GM19395 (cell line): ENCODE results near the gene PGAP6.
A peak's percentile ranks its signal among the peaks of the same experiment; 100 is the strongest.
"Not testable (repeated sequence)": the region's sequence is repeated elsewhere in the genome, so short reads cannot be mapped to it uniquely, and the experiment has no call there.

Experiments
- ATAC-seq: cut with Tn5 transposase; IDR thresholded peaks from one replicate; pipeline ENCODE4 v1.9.1; 2021; ENCODE audit warnings: mild to moderate bottlenecking, moderate library complexity; ENCODE audit not compliant: unreplicated experiment

PGAP6 gene

GRCh38 chr16:404971-405486 is 23.3 kb upstream of the PGAP6 start:
- no peak for ATAC-seq

GRCh38 chr16:401468-402348 is 19.9 kb upstream of the PGAP6 start, which contains the start of gene DECR2:
Gene DECR2 (plus strand): TSS chr16:401885. CDS start chr16:401964, 79 bp downstream.
- ATAC-seq = peak; percentile 55

GRCh38 chr16:400061-400591 is 18.3 kb upstream of the PGAP6 start:
- ATAC-seq = no peak

GRCh38 chr16:399340-400019 is 17.7 kb upstream of the PGAP6 start:
- no peak for ATAC-seq

GRCh38 chr16:398561-399339 is 17.0 kb upstream of the PGAP6 start:
- no peak for ATAC-seq

GRCh38 chr16:397736-398332 is 16.1 kb upstream of the PGAP6 start:
- ATAC-seq = no peak

- no peak for ATAC-seq
Measured at GRCh38 chr16:397135-397661, 15.4 kb upstream of the PGAP6 start, which contains the start of gene NME4. Gene NME4 (plus strand): TSS chr16:397199. CDS start chr16:397223, 24 bp downstream.

GRCh38 chr16:396605-397004 is 14.8 kb upstream of the PGAP6 start:
- no peak for ATAC-seq

GRCh38 chr16:396199-396598 is 14.4 kb upstream of the PGAP6 start:
- no peak for ATAC-seq

- ATAC-seq = no peak
Measured at GRCh38 chr16:392450-393030, 10.8 kb upstream of the PGAP6 start.

GRCh38 chr16:391885-392335 is 10.1 kb upstream of the PGAP6 start:
- ATAC-seq = no peak

- ATAC-seq = no peak
Measured at GRCh38 chr16:389352-389751, 7.6 kb upstream of the PGAP6 start.

GRCh38 chr16:387761-388666 is 6.2 kb upstream of the PGAP6 start:
- not testable (repeated sequence) for ATAC-seq

- ATAC-seq = no peak
Measured at GRCh38 chr16:386641-387156, 4.9 kb upstream of the PGAP6 start.

- no peak for ATAC-seq
Measured at GRCh38 chr16:383326-384051, 1.7 kb upstream of the PGAP6 start.

GRCh38 chr16:381012-381788 is 578 bp downstream of the PGAP6 start:
- no peak for ATAC-seq

- no peak for ATAC-seq
Measured at GRCh38 chr16:380762-381011, 1.1 kb downstream of the PGAP6 start.
